GM21447 (cell line): ENCODE measurements around the gene ZFPM1.

Experiments
- ATAC-seq: cut with Tn5 transposase; IDR thresholded peaks from one replicate; pipeline ENCODE4 v1.9.1; 2021; ENCODE audit not compliant: unreplicated experiment

The ZFPM1 gene

GRCh38 chr16:88495268-88495772 lies 42.2 kb downstream of the ZFPM1 start:
- no peak for ATAC-seq

GRCh38 chr16:88497561-88498462 lies 44.7 kb downstream of the ZFPM1 start:
- no peak for ATAC-seq

GRCh38 chr16:88498576-88499208 lies 45.6 kb downstream of the ZFPM1 start:
- no peak for ATAC-seq

GRCh38 chr16:88499292-88499691 lies 46.2 kb downstream of the ZFPM1 start:
- ATAC-seq = no peak

GRCh38 chr16:88499836-88500251 lies 46.8 kb downstream of the ZFPM1 start:
- no peak for ATAC-seq

GRCh38 chr16:88500255-88500661 lies 47.2 kb downstream of the ZFPM1 start:
- ATAC-seq = no peak

- ATAC-seq = no peak
Observed at GRCh38 chr16:88502371-88502770, 49.3 kb downstream of the ZFPM1 start.

GRCh38 chr16:88502776-88503280 lies 49.7 kb downstream of the ZFPM1 start:
- ATAC-seq = no peak

- no peak for ATAC-seq
Observed at GRCh38 chr16:88503374-88503770, 50.3 kb downstream of the ZFPM1 start.

GRCh38 chr16:88503771-88504488 lies 50.9 kb downstream of the ZFPM1 start:
- no peak for ATAC-seq

- no peak for ATAC-seq
Observed at GRCh38 chr16:88504489-88505404, 51.7 kb downstream of the ZFPM1 start.

- no peak for ATAC-seq
Observed at GRCh38 chr16:88505405-88506082, 52.5 kb downstream of the ZFPM1 start.

- no peak for ATAC-seq
Observed at GRCh38 chr16:88506723-88507122, 53.6 kb downstream of the ZFPM1 start.

- ATAC-seq = no peak
Observed at GRCh38 chr16:88507231-88507743, 54.2 kb downstream of the ZFPM1 start.

- ATAC-seq = no peak
Observed at GRCh38 chr16:88508376-88508867, 55.3 kb downstream of the ZFPM1 start.

- no peak for ATAC-seq
Observed at GRCh38 chr16:88508868-88509748, 56.0 kb downstream of the ZFPM1 start.

GRCh38 chr16:88509749-88510069 lies 56.6 kb downstream of the ZFPM1 start:
- no peak for ATAC-seq
